Measurements from ENCODE around the gene PHF21A. TPM values are rescaled to one million over a fixed set of nuclear protein-coding genes. Genes with fewer than 3 reads are reported as not detected.

PHF21A gene
- total and polyA plus RNA-seq, 2 of the 13 experiments (the other 11 are each of a cell fraction or from before 2014, with no cell fraction given), result 4.1 to 34.6 TPM

- TF ChIP-seq PRDM15 (CRISPR knock-in tag; IDR thresholded peaks at IDR 0.05) (no peak), ZKSCAN5 (CRISPR knock-in tag; IDR thresholded peaks at IDR 0.05) (no peak), ZNF251 (CRISPR knock-in tag; IDR thresholded peaks at IDR 0.05) (no peak)
These were observed 161.4 kb downstream of the PHF21A start (continued) for GRCh38 chr11:45959851-45960250.

- no peak for ATAC-seq
- intact Hi-C loops (cut with micrococcal nuclease; ENCODE audit: unreplicated experiment) (no loop called here), in situ Hi-C loops (cut with HindIII; ENCODE audit: extremely low pct_ligation_motif_present, low pct_unique_long_range_greater_than_20kb) (no loop called here)
- no peaks in the 10 kb centered on the region for H3K79me2 ChIP-seq (ENCODE audit: insufficient read depth, low read length)
- H3K9ac ChIP-seq (ENCODE audit: insufficient read depth, low read depth, low read length), result no peak overlapping the region
- no peaks in the 10 kb centered on the region for H3K9me3 ChIP-seq (ENCODE audit: low read length)
- WGBS (ENCODE audit: low lambda C conversion rate), result 100% methylated on average over 1 of the region's 1 CpG
- H3K4me2 ChIP-seq (ENCODE audit: low read depth, low read length), result no peak overlapping the region
- no peaks in the 10 kb centered on the region for H4K20me1 ChIP-seq (ENCODE audit: insufficient read depth, low read length)
- no peaks in the 10 kb centered on the region for H3K27me3 ChIP-seq (ENCODE audit: control insufficient read depth in 1 of 2, insufficient read depth in 2 of 2, low read length in 2 of 2)
- H3K4me3 ChIP-seq (replicated peaks in 1 of 3; ENCODE audit: insufficient read depth in 1 of 3, low read depth in 2 of 3, low read length in 3 of 3), result no peak overlapping the region
- no peak overlapping the region for H3K27ac ChIP-seq (ENCODE audit: extremely low read length, insufficient read depth, low read length)
- POLR2A ChIA-PET, result no interaction called here
- CTCF ChIA-PET (ENCODE audit: low intra/inter-chr PET ratio, low total read pairs), result no interaction called here
- peaks cover 17 to 25% of the 10 kb centered on the region in 2 experiments; a peak in 4 of 5 replicates for H3K36me3 ChIP-seq (replicated peaks in 1 of 2; ENCODE audit: control insufficient read depth in 1 of 2, insufficient read depth in 2 of 2, low read length in 2 of 2)
- no peak for TF ChIP-seq CHD2 (IDR thresholded peaks at IDR 0.05; ENCODE audit: low read depth, low read length)
- no peak for FAIRE-seq
- no TSS peak for BruUV-seq (replicated peaks)
- DNase-seq (ENCODE audit: low spot score), result no peak
- H3K4me1 ChIP-seq (ENCODE audit: insufficient read depth, low read length), result no peaks in the 10 kb centered on the region
- no peak overlapping the region for H2AFZ ChIP-seq (ENCODE audit: low read length)
These were observed 171.3 kb downstream of the PHF21A start for GRCh38 chr11:45949992-45950407.
